Lung (tissue), 12 donors: Measurements from ENCODE around the gene UBASH3B. TPM values are rescaled to one million over a fixed set of nuclear protein-coding genes. Genes with fewer than 3 reads are reported as not detected.

Source experiments
- ATAC-seq: fragments of 200-7000 bp; cut with Tn5 transposase; one replicate; pipeline ENCODE4 v1.9.1; 2020; ENCODE audit warnings: moderate number of reproducible peaks; ENCODE audit not compliant: insufficient read depth, low FRiP score
- DNase-seq, 3 donors: peaks; one replicate each; pipeline ENCODE4 v3.0.0-alpha.2; 2013 to 2017
- H3K27ac ChIP-seq, 2 donors: one replicate each; pipeline ENCODE4 v1.5.1; 2013; ENCODE audit warnings: mild to moderate bottlenecking in 2 of 2, moderate library complexity in 2 of 2, control low read depth in 1 of 2, inconsistent platforms in 1 of 2, low read depth in 1 of 2, low read length in 1 of 2
- H3K27me3 ChIP-seq, 3 donors: one replicate each; pipeline ENCODE4 v1.5.1; 2013; ENCODE audit warnings: low read length in 2 of 3; ENCODE audit not compliant: control insufficient read depth in 3 of 3, insufficient read depth in 3 of 3
- H3K36me3 ChIP-seq, 4 donors: one replicate each; pipeline ENCODE4 v1.5.1; 2013; ENCODE audit warnings: low read length in 4 of 4, mild to moderate bottlenecking in 1 of 4, moderate library complexity in 1 of 4; ENCODE audit not compliant: control insufficient read depth in 4 of 4, insufficient read depth in 4 of 4
- H3K4me1 ChIP-seq, 5 donors: one replicate each; pipeline ENCODE4 v1.5.1; 2013; ENCODE audit warnings: low read length in 5 of 5, mild to moderate bottlenecking in 2 of 5, moderate library complexity in 1 of 5; ENCODE audit not compliant: control insufficient read depth in 5 of 5, insufficient read depth in 5 of 5
- H3K4me3 ChIP-seq: one replicate; pipeline ENCODE4 v1.5.1; 2013; ENCODE audit warnings: mild to moderate bottlenecking, control low read depth, moderate library complexity
- H3K9ac ChIP-seq, 2 donors: one replicate each; pipeline ENCODE4 v1.5.1; 2013; ENCODE audit warnings: low read length in 2 of 2, control low read depth in 1 of 2; ENCODE audit not compliant: insufficient read depth in 1 of 2
- H3K9me3 ChIP-seq, 4 donors: one replicate each; pipeline ENCODE4 v1.5.1; 2013; ENCODE audit warnings: low read length in 3 of 4, mild to moderate bottlenecking in 1 of 4, moderate library complexity in 1 of 4; ENCODE audit not compliant: control insufficient read depth in 4 of 4, insufficient read depth in 3 of 4
- CTCF ChIP-seq: IDR thresholded peaks from 2 replicates; pipeline ENCODE4 v1.5.1; 2012; ENCODE audit warnings: mild to moderate bottlenecking; ENCODE audit errors: control extremely low read depth, extremely low read depth
- WGBS, 2 donors: extraction: QIAGEN DNeasy Blood & Tissue Kit; methylation state at CpG; one replicate each; pipeline ENCODE4 v1.1.7; 2013; 5-methylcytosine and 5-hydroxymethylcytosine counted together
- polyA plus RNA-seq, 2 donors: library from polyadenylated mRNA; stranded (reverse); fragments of 200-250 nt; gene quantifications; one replicate each; pipeline ENCODE4 v1.2.1, GENCODE V29; 2013
- total RNA-seq, 2 donors: library from RNA; depleted of rRNA in 1 of 2; stranded (reverse); fragments of >200 nt in 1 of 2; gene quantifications; one replicate each; pipeline ENCODE4 v1.2.1, GENCODE V29; 2014 to 2021
- donor health status: control.
- donor health status: control.
- donor health status: Bipolar disorder and iron deficiency.
- donor health status: healthy.
- donor health status: DM: yes; HTN: yes; CAD: no.

UBASH3B gene
- total and polyA plus RNA-seq, 4 donors, result 5.8 to 51.2 (median 12.4) TPM

GRCh38 chr11:122698392-122698791 is 42.9 kb downstream of the UBASH3B start:
- TF ChIP-seq CTCF, result no peak
- whole genome bisulfite sequencing, 2 donors, result 76 to 86% methylated on average over 3 of the region's 3 CpGs
- DNase-seq (no peak), ATAC-seq (no peak)
- no peaks in the 10 kb centered on the region for H3K27me3 ChIP-seq
- H3K9me3 ChIP-seq, result no peaks in the 10 kb centered on the region
- H3K9ac ChIP-seq, result no peak overlapping the region
- no peaks in the 10 kb centered on the region for H3K4me1 ChIP-seq
- no peak overlapping the region for H3K27ac ChIP-seq
- peaks cover 0 to 2% (median 0%) of the 10 kb centered on the region in 4 donors for H3K36me3 ChIP-seq
- H3K4me3 ChIP-seq, result no peak overlapping the region

DNA sequence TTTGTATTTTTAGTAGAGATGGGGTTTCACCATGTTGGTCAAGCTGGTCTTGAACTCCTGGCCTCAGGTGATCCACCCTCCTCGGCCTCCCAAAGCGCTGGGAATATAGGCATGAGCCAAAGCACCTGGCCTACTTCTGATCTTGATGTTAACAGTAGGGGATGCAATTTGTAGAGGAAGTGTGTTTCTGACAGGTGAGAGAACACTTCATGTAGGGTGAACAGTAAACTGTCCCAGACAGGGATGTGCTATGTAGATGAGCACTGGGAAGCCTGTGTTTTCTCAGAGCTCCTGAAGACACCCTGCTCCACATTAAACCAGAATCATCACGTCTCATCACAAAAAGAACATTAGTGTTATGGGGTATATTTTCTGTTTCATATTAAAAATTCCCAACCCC is 45.1 kb downstream of the UBASH3B start:
- Histone ChIP-seq H3K4me1 (no peaks in the 10 kb centered on the region), H3K4me3 (no peak overlapping the region), H3K27me3 (no peaks in the 10 kb centered on the region), H3K36me3 (peaks cover 0 to 2% (median 0%) of the 10 kb centered on the region in 4 donors), H3K9ac (no peak overlapping the region), H3K9me3 (no peaks in the 10 kb centered on the region), H3K27ac (no peak overlapping the region)
- no peak for TF ChIP-seq CTCF
- ATAC-seq (no peak), DNase-seq (no peak)
- WGBS, 2 donors, result 93 to 97% methylated on average over 3 of the region's 3 CpGs

GRCh38 chr11:122701143-122701542 is 45.6 kb downstream of the UBASH3B start:
- Histone ChIP-seq H3K9me3 (no peaks in the 10 kb centered on the region), H3K4me1 (no peaks in the 10 kb centered on the region), H3K9ac (no peak overlapping the region), H3K27ac (no peak overlapping the region), H3K27me3 (no peaks in the 10 kb centered on the region), H3K4me3 (no peak overlapping the region), H3K36me3 (peaks cover 0 to 2% (median 0%) of the 10 kb centered on the region in 4 donors)
- WGBS, 2 donors, result 70 to 74% methylated on average over 4 of the region's 4 CpGs
- DNase-seq, result no peak
- ATAC-seq, result no peak
- no peak for TF ChIP-seq CTCF
